ENCODE data around the gene RNF157. TPM values are rescaled to one million over a fixed set of nuclear protein-coding genes. Genes with fewer than 3 reads are reported as not detected.
A peak's percentile ranks its signal among the peaks of the same experiment; 100 is the strongest.
"Not testable (repeated sequence)": the region's sequence is repeated elsewhere in the genome, so short reads cannot be mapped to it uniquely, and the experiment has no call there.

RNF157 gene
- total and polyA plus RNA-seq, 11 donors = 3.6 to 7.4 (median 5.2) TPM

GRCh38 chr17:76254275-76254674, 14.0 kb upstream of the RNF157 start:
- Histone ChIP-seq H3K36me3 (no peaks in the 10 kb centered on the region), H3K27me3 (no peaks in the 10 kb centered on the region), H3K4me1 (peaks cover 0 to 32% (median 7%) of the 10 kb centered on the region in 12 donors), H3K27ac (no peak overlapping the region), H3K9me3 (no peaks in the 10 kb centered on the region), H3K4me3 (no peak overlapping the region)
- TF ChIP-seq POLR2A (IDR thresholded peaks at IDR 0.05) (no peak), CTCF (IDR thresholded peaks at IDR 0.05) (no peak)
- DNase-seq = no peak
- no peak for ATAC-seq
- 89 to 93% (median 92%) methylated on average over 5 of the region's 5 CpGs for WGBS, 4 donors
- intact Hi-C loops (cut with DNase I) = no loop called here

- H3K27me3 ChIP-seq = no peaks in the 10 kb centered on the region
- no peak for DNase-seq
- no peak overlapping the region for H3K27ac ChIP-seq
- TF ChIP-seq POLR2A (IDR thresholded peaks at IDR 0.05) = no peak
- TF ChIP-seq CTCF (IDR thresholded peaks at IDR 0.05) = no peak
- intact Hi-C loops (cut with DNase I) = no loop called here
- H3K36me3 ChIP-seq = no peaks in the 10 kb centered on the region
- H3K4me1 ChIP-seq = peaks cover 0 to 32% (median 6%) of the 10 kb centered on the region in 12 donors
- 91 to 95% (median 92%) methylated on average over 7 of the region's 7 CpGs for WGBS, 4 donors
- no peak overlapping the region for H3K4me3 ChIP-seq
- ATAC-seq = no peak
- no peaks in the 10 kb centered on the region for H3K9me3 ChIP-seq
These were observed 13.5 kb upstream of the RNF157 start for GRCh38 chr17:76253841-76254240.

GRCh38 chr17:76252967-76253766, 12.9 kb upstream of the RNF157 start:
- H3K9me3 ChIP-seq; DNase-seq; intact Hi-C loops (cut with DNase I); H3K27me3 ChIP-seq; ATAC-seq; H3K36me3 ChIP-seq: not testable (repeated sequence)
- peak overlapping the region in 1 of 12 donors; percentile 28 for H3K4me3 ChIP-seq
- 89 to 91% (median 89%) methylated on average over 23 of the region's 23 CpGs for WGBS, 4 donors
- peaks cover 0 to 32% (median 6%) of the 10 kb centered on the region in 12 donors for H3K4me1 ChIP-seq
- peak overlapping the region in 8 of 12 donors; percentile 15 to 89 (median 52) for H3K27ac ChIP-seq

- peak overlapping the region in 10 of 12 donors; percentile 15 to 89 (median 48) for H3K27ac ChIP-seq
- H3K27me3 ChIP-seq = no peaks in the 10 kb centered on the region
- peak; percentile 77 to 91 (median 88) for ATAC-seq
- peak in 1 of 5 donors; percentile 66 for DNase-seq
- H3K36me3 ChIP-seq = no peaks in the 10 kb centered on the region
- no peak for TF ChIP-seq CTCF (IDR thresholded peaks at IDR 0.05)
- TF ChIP-seq POLR2A (IDR thresholded peaks at IDR 0.05) = no peak
- H3K4me1 ChIP-seq = peaks cover 0 to 32% (median 6%) of the 10 kb centered on the region in 12 donors
- no peaks in the 10 kb centered on the region for H3K9me3 ChIP-seq
- peak overlapping the region in 1 of 12 donors; percentile 28 for H3K4me3 ChIP-seq
- WGBS, 4 donors = 60 to 77% (median 62%) methylated on average over 11 of the region's 11 CpGs
- intact Hi-C loops (cut with DNase I) = no loop called here
These were observed 12.0 kb upstream of the RNF157 start for GRCh38 chr17:76252040-76252954.

All from heart left ventricle (tissue), 16 donors.